Colonic mucosa (tissue), 4 donors: ENCODE data around the gene S100A4. TPM values are rescaled to one million over a fixed set of nuclear protein-coding genes. Genes with fewer than 3 reads are reported as not detected.

Source experiments
- DNase-seq: peaks from one replicate; pipeline ENCODE4 v3.0.0-alpha.2; 2020
- H3K27ac ChIP-seq: fragments of 200-600 bp; one replicate; pipeline ENCODE4 v1.8.0; 2021
- H3K27me3 ChIP-seq: fragments of 200-600 bp; one replicate; pipeline ENCODE4 v1.8.0; 2021
- H3K36me3 ChIP-seq: fragments of 200-600 bp; one replicate; pipeline ENCODE4 v1.8.0; 2021
- H3K4me1 ChIP-seq: fragments of 200-600 bp; one replicate; pipeline ENCODE4 v1.8.0; 2021; ENCODE audit warnings: mild to moderate bottlenecking
- H3K4me3 ChIP-seq: fragments of 200-600 bp; one replicate; pipeline ENCODE4 v1.8.0; 2021
- H3K9ac ChIP-seq, 2 donors: one replicate each; pipeline ENCODE4 v1.7.0; 2013; ENCODE audit warnings: control low read depth in 2 of 2, low read depth in 2 of 2, low read length in 2 of 2
- H3K9me3 ChIP-seq: fragments of 200-600 bp; one replicate; pipeline ENCODE4 v1.8.0; 2021
- intact Hi-C: fragments of 100-400 bp; cut with DNase I; formaldehyde crosslinking; loops from one replicate; pipeline ENCODE4 v1.14.1; 2022
- total RNA-seq, 2 donors: library from RNA; stranded (reverse); fragmentation: NEBNext Ultra II Directional in 1 of 2; extraction: Animal tissue kit (Norgen Biotek cat#: 25700) in 1 of 2; gene quantifications; one replicate each; pipeline ENCODE4 v1.2.1, GENCODE V29; 2021
- TF ChIP-seq, protein P1 (sequence below): fragments of 200-600 bp; IDR thresholded peaks from one replicate; pipeline ENCODE4 v1.8.0; 2022; ENCODE audit warnings: antibody characterized with exemption, mild to moderate bottlenecking
- donor health status: healthy.
- donor health status: DM: no; HTN: no; CAD: no.
- donor health status: DM: no; HTN: no; CAD: no.

The S100A4 gene
- total RNA-seq, 2 donors from 2014 or later = 41.8 to 83.8 TPM

DNA sequence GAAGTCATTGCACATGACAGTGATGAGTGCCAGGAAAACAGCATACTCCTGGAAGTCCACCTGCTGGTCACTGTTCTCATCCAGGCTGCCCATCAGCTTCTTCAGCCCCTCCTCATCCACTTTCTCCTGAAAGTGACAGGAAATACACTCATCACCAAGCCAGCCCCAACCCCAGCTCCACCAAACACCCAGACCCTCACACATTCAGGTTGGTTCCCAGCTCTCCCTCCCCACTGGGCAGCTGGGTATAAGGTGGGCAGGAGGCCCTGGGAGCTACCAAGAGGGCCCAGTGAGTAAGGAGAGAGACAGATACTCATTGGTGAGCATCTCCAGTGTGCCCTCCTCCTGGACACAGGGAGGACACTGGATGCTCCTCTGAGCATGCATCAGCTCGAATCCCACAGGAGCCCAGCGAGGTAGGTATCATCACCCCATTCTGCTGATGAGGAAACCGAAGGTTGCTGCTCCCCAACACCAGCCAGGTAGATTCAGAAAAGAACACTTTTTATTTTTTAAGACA lies 15.9 kb upstream of the S100A4 start:
- H3K9me3 ChIP-seq = no peaks in the 10 kb centered on the region
- no peak for DNase-seq
- H3K4me3 ChIP-seq = no peak overlapping the region
- intact Hi-C loops = loop anchor here (10.0 kb wide), 1 partner anchor 207 kb away; the partner anchor contains the start of gene S100A9
- peaks cover 12% of the 10 kb centered on the region for H3K4me1 ChIP-seq
- H3K27ac ChIP-seq = no peak overlapping the region
- H3K27me3 ChIP-seq = no peaks in the 10 kb centered on the region
- H3K36me3 ChIP-seq = no peaks in the 10 kb centered on the region
- no peak overlapping the region for H3K9ac ChIP-seq
- TF ChIP-seq, protein P1, sequence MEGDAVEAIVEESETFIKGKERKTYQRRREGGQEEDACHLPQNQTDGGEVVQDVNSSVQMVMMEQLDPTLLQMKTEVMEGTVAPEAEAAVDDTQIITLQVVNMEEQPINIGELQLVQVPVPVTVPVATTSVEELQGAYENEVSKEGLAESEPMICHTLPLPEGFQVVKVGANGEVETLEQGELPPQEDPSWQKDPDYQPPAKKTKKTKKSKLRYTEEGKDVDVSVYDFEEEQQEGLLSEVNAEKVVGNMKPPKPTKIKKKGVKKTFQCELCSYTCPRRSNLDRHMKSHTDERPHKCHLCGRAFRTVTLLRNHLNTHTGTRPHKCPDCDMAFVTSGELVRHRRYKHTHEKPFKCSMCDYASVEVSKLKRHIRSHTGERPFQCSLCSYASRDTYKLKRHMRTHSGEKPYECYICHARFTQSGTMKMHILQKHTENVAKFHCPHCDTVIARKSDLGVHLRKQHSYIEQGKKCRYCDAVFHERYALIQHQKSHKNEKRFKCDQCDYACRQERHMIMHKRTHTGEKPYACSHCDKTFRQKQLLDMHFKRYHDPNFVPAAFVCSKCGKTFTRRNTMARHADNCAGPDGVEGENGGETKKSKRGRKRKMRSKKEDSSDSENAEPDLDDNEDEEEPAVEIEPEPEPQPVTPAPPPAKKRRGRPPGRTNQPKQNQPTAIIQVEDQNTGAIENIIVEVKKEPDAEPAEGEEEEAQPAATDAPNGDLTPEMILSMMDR = no peak

DNA sequence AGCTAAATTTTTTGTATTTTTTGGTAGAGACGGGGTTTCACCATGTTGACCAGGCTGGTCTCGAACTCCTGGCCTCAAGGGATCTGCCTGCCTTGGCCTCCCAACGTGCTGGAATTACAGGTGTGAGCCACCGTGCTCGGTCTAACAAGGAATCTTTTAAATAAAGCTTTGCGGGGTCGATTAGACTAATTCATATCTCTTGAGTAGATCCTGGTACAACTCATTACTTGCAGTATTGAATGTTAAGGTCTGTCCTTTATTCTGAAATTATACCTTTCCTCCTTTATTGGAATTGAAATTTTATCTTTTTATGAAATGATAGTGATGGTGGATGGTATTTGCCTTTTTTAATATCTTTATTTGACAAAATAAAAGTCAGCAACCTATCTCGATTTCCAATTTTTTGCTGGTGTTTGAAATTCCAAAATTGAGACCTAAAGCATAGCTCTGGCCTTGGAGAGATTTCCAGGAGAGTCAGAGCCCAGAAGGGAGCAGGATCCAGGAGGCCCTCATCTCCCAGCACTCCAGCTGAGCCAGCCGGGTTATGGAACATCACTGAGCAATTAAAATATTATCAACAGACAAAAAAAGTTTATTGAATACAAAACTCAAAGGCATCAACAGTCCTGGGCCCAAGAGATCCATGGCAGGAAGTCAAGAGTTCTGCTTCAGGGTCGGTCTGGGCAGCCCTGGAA lies 15.3 kb upstream of the S100A4 start:
- H3K36me3 ChIP-seq = no peaks in the 10 kb centered on the region
- TF ChIP-seq, protein P1 = no peak
- intact Hi-C loops = loop anchor here (10.0 kb wide), 1 partner anchor 206 kb away; the partner anchor contains the start of gene S100A9
- H3K27me3 ChIP-seq = no peaks in the 10 kb centered on the region
- no peak overlapping the region for H3K27ac ChIP-seq
- H3K9ac ChIP-seq = no peak overlapping the region
- H3K9me3 ChIP-seq = no peaks in the 10 kb centered on the region
- no peak overlapping the region for H3K4me3 ChIP-seq
- no peak for DNase-seq
- peaks cover 7% of the 10 kb centered on the region for H3K4me1 ChIP-seq

DNA sequence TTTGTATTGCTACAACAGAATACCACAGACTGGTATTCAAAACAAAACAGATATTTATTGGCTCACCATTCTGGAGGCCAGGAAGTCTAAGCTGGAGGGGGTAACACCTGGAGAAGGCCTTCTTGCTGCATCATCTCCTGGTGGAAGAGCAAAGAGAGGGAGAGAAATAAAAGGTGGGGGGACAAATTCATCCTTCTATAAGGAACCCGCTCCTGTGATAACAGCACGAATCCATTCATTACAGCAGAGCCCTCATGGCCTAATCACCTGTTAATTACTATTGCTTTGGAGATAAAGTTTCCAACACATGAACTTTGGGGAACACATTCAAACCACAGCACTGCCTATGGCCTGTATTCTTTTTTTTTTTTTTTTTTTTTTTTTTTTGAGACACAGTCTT lies 14.6 kb upstream of the S100A4 start:
- Histone ChIP-seq H3K9ac (no peak overlapping the region), H3K36me3 (no peaks in the 10 kb centered on the region), H3K4me1 (peaks cover under 1% of the 10 kb centered on the region), H3K9me3 (no peaks in the 10 kb centered on the region), H3K27ac (no peak overlapping the region), H3K27me3 (no peaks in the 10 kb centered on the region), H3K4me3 (no peak overlapping the region)
- DNase-seq = no peak
- intact Hi-C loops = loop anchor here (10.0 kb wide), 1 partner anchor 205 kb away; the partner anchor contains the start of gene S100A9
- TF ChIP-seq, protein P1 = no peak

DNA sequence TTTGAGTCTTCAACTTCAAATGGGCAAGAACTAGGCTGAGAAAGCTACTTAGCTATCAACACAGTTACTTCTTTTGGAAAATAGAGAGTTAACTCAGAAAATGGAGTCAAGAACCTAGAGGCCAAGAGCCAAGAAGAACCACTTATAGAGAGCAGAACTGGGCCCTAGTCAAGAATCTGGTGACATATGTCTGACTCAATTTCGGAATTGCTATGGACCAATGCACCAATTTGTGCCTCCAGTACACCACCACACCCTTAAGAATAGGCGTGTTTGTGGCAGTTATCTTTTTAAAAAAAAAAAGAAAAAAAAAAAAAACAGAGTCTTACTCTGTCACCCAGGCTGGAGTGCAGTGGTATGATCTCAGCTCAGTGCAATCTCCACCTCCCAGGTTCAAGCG lies 12.3 kb upstream of the S100A4 start:
- H3K36me3 ChIP-seq = no peaks in the 10 kb centered on the region
- TF ChIP-seq, protein P1 = no peak
- no peak overlapping the region for H3K9ac ChIP-seq
- H3K4me3 ChIP-seq = no peak overlapping the region
- no peaks in the 10 kb centered on the region for H3K9me3 ChIP-seq
- H3K4me1 ChIP-seq = no peaks in the 10 kb centered on the region
- DNase-seq = no peak
- no peaks in the 10 kb centered on the region for H3K27me3 ChIP-seq
- H3K27ac ChIP-seq = no peak overlapping the region
- intact Hi-C loops = no loop called here

DNA sequence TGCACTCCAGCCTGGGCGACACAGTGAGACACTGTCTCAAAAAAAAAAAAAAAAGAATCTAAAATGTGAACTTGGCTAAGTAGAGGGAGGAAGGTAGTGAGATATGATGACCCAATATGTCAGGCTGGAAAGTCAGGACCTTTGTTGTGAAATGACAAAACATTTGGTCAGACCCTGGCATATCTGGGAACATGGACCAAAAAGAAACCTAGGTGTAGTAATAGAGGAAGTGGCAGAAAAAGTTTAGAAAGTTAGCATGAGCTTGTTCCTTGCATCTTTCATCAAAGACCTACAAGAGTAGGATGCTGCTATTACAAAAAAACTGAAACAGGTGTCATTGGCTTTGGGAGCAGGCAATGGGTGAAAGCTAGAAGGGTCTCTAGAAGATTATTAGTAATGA lies 10.7 kb upstream of the S100A4 start:
- DNase-seq = no peak
- intact Hi-C loops = no loop called here
- no peaks in the 10 kb centered on the region for H3K36me3 ChIP-seq
- no peak overlapping the region for H3K27ac ChIP-seq
- no peak overlapping the region for H3K9ac ChIP-seq
- no peaks in the 10 kb centered on the region for H3K27me3 ChIP-seq
- H3K4me1 ChIP-seq = no peaks in the 10 kb centered on the region
- no peak overlapping the region for H3K4me3 ChIP-seq
- TF ChIP-seq, protein P1 = no peak
- H3K9me3 ChIP-seq = no peaks in the 10 kb centered on the region
